GM12878 (cell line): ENCODE results near the gene OPCML. TPM values are rescaled to one million over a fixed set of nuclear protein-coding genes. Genes with fewer than 3 reads are reported as not detected.

Experiments
- ATAC-seq: fragments of 200-7000 bp; cut with Tn5 transposase; 3 replicates; pipeline ENCODE4 v1.9.1; 2020; ENCODE audit warnings: mild to moderate bottlenecking, moderate library complexity
- BruUV-seq: library from RNA; stranded (reverse); fragments of 400-500 nt; replicated peaks from 2 replicates; lab custom pipeline; 2021; lab: Mats Ljungman, UMichigan
- CTCF ChIA-PET: fragments of 300-600 bp; sonication (Branson Sonifier 250); formaldehyde crosslinking; extraction: SDS; loops from one replicate; lab custom pipeline; 2021; ENCODE audit warnings: inconsistent platforms; lab: Yijun Ruan, JAX
- POLR2A ChIA-PET: fragments of 350-600 bp; formaldehyde crosslinking; extraction: SDS; loops from one replicate; lab custom pipeline; 2021; ENCODE audit warnings: inconsistent platforms; lab: Charles Lee
- RAD21 ChIA-PET: fragments of 300-600 bp; sonication (Branson Sonifier 250); formaldehyde crosslinking; loops from one replicate; lab custom pipeline; 2023; ENCODE audit warnings: antibody characterized with exemption; ENCODE audit not compliant: unreplicated experiment; lab: Charles Lee
- SMC1A ChIA-PET: fragments of 300-600 bp; sonication (Branson Sonifier 250); formaldehyde crosslinking; loops from one replicate; lab custom pipeline; 2023; ENCODE audit not compliant: unreplicated experiment, uncharacterized antibody; lab: Charles Lee
- DNase-seq: peaks from one replicate; pipeline ENCODE4 v3.0.0-alpha.2; 2011; ENCODE audit warnings: low read depth, low spot score
- FAIRE-seq: peaks from 3 replicates; lab custom pipeline; 2011; peaks lifted over from hg19 to GRCh38; lab: Jason Lieb, UNC
- H2AFZ ChIP-seq: 2 replicates; pipeline ENCODE4 v1.6.0; 2011; ENCODE audit warnings: low read depth, low read length, control low read depth; ENCODE audit not compliant: control insufficient read depth
- H3K27ac ChIP-seq: 2 replicates; pipeline ENCODE4 v1.5.1; 2011; ENCODE audit warnings: control low read depth; ENCODE audit not compliant: control insufficient read depth, insufficient read depth
- H3K27me3 ChIP-seq, 2 experiments: replicated peaks in 1 of 2; 2 replicates each; pipeline versions ENCODE4 v1.6.0 to v1.6.1; 2011; ENCODE audit warnings: low read length in 1 of 2; ENCODE audit not compliant: control insufficient read depth in 2 of 2, insufficient read depth in 2 of 2
- H3K36me3 ChIP-seq, 2 experiments: 2 replicates each; pipeline ENCODE4 v1.5.1; 2011; ENCODE audit warnings: low read length in 1 of 2; ENCODE audit not compliant: control insufficient read depth in 2 of 2, insufficient read depth in 2 of 2
- H3K4me1 ChIP-seq: 2 replicates; pipeline ENCODE4 v1.6.1; 2011; ENCODE audit warnings: mild to moderate bottlenecking, low read length, moderate library complexity, mixed read lengths; ENCODE audit not compliant: control insufficient read depth, insufficient read depth
- H3K4me2 ChIP-seq: 2 replicates; pipeline ENCODE4 v1.6.0; 2011; ENCODE audit warnings: control low read depth; ENCODE audit not compliant: control insufficient read depth, insufficient read depth
- H3K4me3 ChIP-seq: fragments of 200-600 bp; sonication (generic); 2 replicates; pipeline ENCODE4 v1.5.1; 2016
- H3K79me2 ChIP-seq: 2 replicates; pipeline ENCODE4 v1.6.0; 2011; ENCODE audit warnings: low read length; ENCODE audit not compliant: control insufficient read depth, insufficient read depth
- H3K9ac ChIP-seq: 2 replicates; pipeline ENCODE4 v1.8.0; 2011; ENCODE audit warnings: low read length, control low read depth, mixed read lengths; ENCODE audit not compliant: control insufficient read depth, insufficient read depth
- H3K9me3 ChIP-seq: replicated peaks from 3 replicates; pipeline ENCODE4 v1.5.1; 2011; ENCODE audit warnings: mild to moderate bottlenecking, low read length; ENCODE audit not compliant: control insufficient read depth, insufficient read depth
- H4K20me1 ChIP-seq: 2 replicates; pipeline ENCODE4 v1.6.0; 2011; ENCODE audit not compliant: control insufficient read depth, insufficient read depth
- GABPA ChIP-seq: IDR thresholded peaks from 2 replicates; pipeline ENCODE4 v1.6.1; 2014; ENCODE audit warnings: antibody characterized with exemption, low read depth, mild to moderate bottlenecking, inconsistent platforms
- GATAD2B ChIP-seq: fragments of 450-650 bp; conservative IDR thresholded peaks from 2 replicates; pipeline ENCODE4 v1.6.1; 2017; ENCODE audit warnings: low read depth, mild to moderate bottlenecking, moderate library complexity
- LARP7 ChIP-seq: fragments of 450-650 bp; IDR thresholded peaks from 2 replicates; pipeline ENCODE4 v1.6.1; 2017; ENCODE audit warnings: mild to moderate bottlenecking
- NFXL1 ChIP-seq: fragments of 450-650 bp; IDR thresholded peaks from 2 replicates; pipeline ENCODE4 v1.6.1; 2017; ENCODE audit warnings: antibody characterized with exemption, mild to moderate bottlenecking, borderline replicate concordance
- REST ChIP-seq: IDR thresholded peaks from 2 replicates; pipeline ENCODE4 v1.6.1; 2012; ENCODE audit warnings: mild to moderate bottlenecking, low read depth, low read length
- STAT3 ChIP-seq: IDR thresholded peaks from 2 replicates; pipeline ENCODE4 v1.6.1; 2011; ENCODE audit warnings: low read depth, low read length, improper control_type of control experiment
- YBX1 ChIP-seq: fragments of 450-650 bp; IDR thresholded peaks from 2 replicates; pipeline ENCODE4 v1.6.1; 2016; ENCODE audit warnings: antibody characterized with exemption
- WGBS: methylation state at CpG from one replicate; pipeline ENCODE4 v1.1.6; 2016; ENCODE audit warnings: low lambda C conversion rate; ENCODE audit not compliant: insufficient replicate concordance, insufficient coverage; ENCODE audit errors: missing lambda C conversion rate; 5-methylcytosine and 5-hydroxymethylcytosine counted together
- in situ Hi-C: fragments of 300-500 bp; cut with MboI; formaldehyde crosslinking; loops from 9 replicates; pipeline ENCODE4 v1.14.3; 2018; ENCODE audit warnings: mixed read lengths
- intact Hi-C: fragments of 100-400 bp; cut with micrococcal nuclease; formaldehyde crosslinking; loops from one replicate; pipeline ENCODE4 v1.14.2; 2022; ENCODE audit not compliant: unreplicated experiment
- polyA plus RNA-seq, 11 experiments: library from polyadenylated mRNA; depleted of rRNA in 4 of 11; unstranded in 6 of 11; stranded (reverse) in 5 of 11; fragments of >200 nt; fragmentation: Nextera tagmentation in 4 of 11; fragmentation: Illumina TruSeq in 1 of 11; extraction: Ambion mirVana in 4 of 11; extraction: Trizol in 1 of 11; gene quantifications; 1 replicate in 1 of 11; 2 replicates in 10 of 11; pipeline versions ENCODE4 v1.2.1 to v1.2.3, GENCODE V29; 2011 to 2016; ENCODE audit warnings: inconsistent platforms in 2 of 11, missing spikeins in 2 of 11, low read depth in 1 of 11
- total RNA-seq, 4 experiments: library from RNA; depleted of rRNA in 3 of 4; stranded (reverse); fragments of >200 nt in 3 of 4; fragmentation: Illumina TruSeq in 1 of 4; extraction: Trizol in 1 of 4; gene quantifications; 2 replicates each; pipeline versions ENCODE4 v1.2.1 to v1.2.3, GENCODE V29; 2013 to 2021

The OPCML gene
- total and polyA plus RNA-seq, 10 of the 15 experiments (the other 5 are each of a cell fraction or from before 2014, with no cell fraction given), result 0.84 TPM; not detected in 9

GRCh38 chr11:133492895-133493294 is 39.4 kb downstream of the OPCML start:
- H3K27me3 ChIP-seq, result no peaks in the 10 kb centered on the region
- POLR2A ChIA-PET, result no interaction called here
- no peaks in the 10 kb centered on the region for H3K9me3 ChIP-seq
- H3K27ac ChIP-seq, result no peak overlapping the region
- H3K4me1 ChIP-seq, result no peaks in the 10 kb centered on the region
- CTCF ChIA-PET, result no interaction called here
- RAD21 ChIA-PET, result no interaction called here
- H3K9ac ChIP-seq, result no peak overlapping the region
- no peaks in the 10 kb centered on the region for H3K79me2 ChIP-seq
- in situ Hi-C loops (no loop called here), intact Hi-C loops (no loop called here)
- no peak overlapping the region for H3K4me2 ChIP-seq
- no peak for TF ChIP-seq STAT3
- TF ChIP-seq LARP7, result no peak
- no peak for TF ChIP-seq NFXL1
- no peak for TF ChIP-seq GABPA
- no peak for TF ChIP-seq REST
- TF ChIP-seq GATAD2B, result no peak
- no peak for TF ChIP-seq YBX1
- ATAC-seq (no peak), FAIRE-seq (no peak), DNase-seq (no peak)
- no peaks in the 10 kb centered on the region for H4K20me1 ChIP-seq
- H3K4me3 ChIP-seq, result no peak overlapping the region
- no TSS peak for BruUV-seq
- H3K36me3 ChIP-seq, result no peaks in the 10 kb centered on the region
- SMC1A ChIA-PET, result no interaction called here
- 12% methylated on average over 5 of the region's 5 CpGs for WGBS
- no peak overlapping the region for H2AFZ ChIP-seq
